ENCODE data around the gene COQ6.

Gene COQ6

GRCh38 chr14:73958591-73958990 lies 8.5 kb downstream of the COQ6 start:
- Histone ChIP-seq H3K9ac (ENCODE audit: low read depth, low read length, poor library complexity) (no peak overlapping the region), H2AK5ac (ENCODE audit: low read depth, low read length) (no peak overlapping the region), H2BK15ac (ENCODE audit: low read length) (no peak overlapping the region), H4K91ac (ENCODE audit: low read depth, low read length, poor library complexity) (no peak overlapping the region), H3K36me3 (replicated peaks in 1 of 2; ENCODE audit: control insufficient read depth in 2 of 2, insufficient read depth in 2 of 2, low read length in 2 of 2) (peaks cover 25 to 88% of the 10 kb centered on the region in 2 donors), H3K23ac (ENCODE audit: low read depth, low read length, poor library complexity) (no peak overlapping the region), H2BK120ac (ENCODE audit: low read depth, low read length) (no peak overlapping the region), H3K18ac (ENCODE audit: low read length) (no peak overlapping the region), H3K79me1 (ENCODE audit: low read depth, low read length) (no peaks in the 10 kb centered on the region), H2BK12ac (ENCODE audit: low read length) (no peak overlapping the region), H3K9me3 (replicated peaks in 1 of 2; ENCODE audit: control insufficient read depth in 2 of 2, insufficient read depth in 1 of 2, low read depth in 1 of 2, low read length in 2 of 2) (no peaks in the 10 kb centered on the region), H3K4me1 (ENCODE audit: control insufficient read depth in 2 of 2, insufficient read depth in 1 of 2, low read depth in 1 of 2, low read length in 2 of 2) (no peaks in the 10 kb centered on the region), H3K27ac (replicated peaks; ENCODE audit: low read length) (no peak overlapping the region), H3K14ac (ENCODE audit: low read length) (no peak overlapping the region), H2AFZ (ENCODE audit: low read length) (no peak overlapping the region), H3K4ac (ENCODE audit: low read length) (no peak overlapping the region), H2BK5ac (ENCODE audit: low read length) (no peak overlapping the region), H3K27me3 (ENCODE audit: control insufficient read depth in 3 of 3, insufficient read depth in 3 of 3, low read depth in 1 of 3, low read length in 3 of 3) (no peaks in the 10 kb centered on the region), H3K4me2 (ENCODE audit: insufficient read depth, low read length, poor library complexity, severe bottlenecking) (no peak overlapping the region), H4K8ac (ENCODE audit: low read depth, low read length) (no peak overlapping the region), H3K4me3 (ENCODE audit: low read length in 2 of 2) (no peak overlapping the region)
- DNase-seq (ENCODE audit: low spot score) = no peak

DNA sequence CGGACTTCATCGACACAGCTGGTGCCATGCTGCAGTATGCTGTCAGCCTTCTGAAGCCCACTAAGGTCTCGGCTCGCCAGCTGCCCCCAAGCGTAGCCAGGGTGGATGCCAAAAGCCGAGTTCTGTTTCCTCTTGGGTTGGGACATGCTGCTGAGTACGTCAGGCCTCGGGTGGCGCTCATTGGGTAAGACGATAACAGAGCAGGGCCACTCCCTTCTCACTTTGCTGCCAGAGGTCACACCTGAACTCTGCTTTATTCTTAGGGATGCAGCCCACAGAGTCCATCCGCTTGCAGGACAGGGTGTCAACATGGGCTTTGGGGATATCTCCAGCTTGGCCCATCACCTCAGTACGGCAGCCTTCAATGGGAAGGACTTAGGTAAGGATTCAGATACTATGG lies 11.1 kb downstream of the COQ6 start:
- Histone ChIP-seq H3K4me1 (ENCODE audit: control insufficient read depth in 2 of 2, insufficient read depth in 1 of 2, low read depth in 1 of 2, low read length in 2 of 2) (no peaks in the 10 kb centered on the region), H2BK120ac (ENCODE audit: low read depth, low read length) (no peak overlapping the region), H2AFZ (ENCODE audit: low read length) (no peak overlapping the region), H3K18ac (ENCODE audit: low read length) (no peak overlapping the region), H3K27ac (replicated peaks; ENCODE audit: low read length) (no peak overlapping the region), H3K9ac (ENCODE audit: low read depth, low read length, poor library complexity) (no peak overlapping the region), H3K9me3 (replicated peaks in 1 of 2; ENCODE audit: control insufficient read depth in 2 of 2, insufficient read depth in 1 of 2, low read depth in 1 of 2, low read length in 2 of 2) (no peaks in the 10 kb centered on the region), H2BK12ac (ENCODE audit: low read length) (no peak overlapping the region), H2BK5ac (ENCODE audit: low read length) (no peak overlapping the region), H4K91ac (ENCODE audit: low read depth, low read length, poor library complexity) (no peak overlapping the region), H3K79me1 (ENCODE audit: low read depth, low read length) (no peaks in the 10 kb centered on the region), H3K27me3 (ENCODE audit: control insufficient read depth in 3 of 3, insufficient read depth in 3 of 3, low read depth in 1 of 3, low read length in 3 of 3) (no peaks in the 10 kb centered on the region), H3K4ac (ENCODE audit: low read length) (no peak overlapping the region), H2AK5ac (ENCODE audit: low read depth, low read length) (no peak overlapping the region), H4K8ac (ENCODE audit: low read depth, low read length) (no peak overlapping the region), H3K36me3 (replicated peaks in 1 of 2; ENCODE audit: control insufficient read depth in 2 of 2, insufficient read depth in 2 of 2, low read length in 2 of 2) (peaks cover 25 to 90% of the 10 kb centered on the region in 2 donors), H3K4me2 (ENCODE audit: insufficient read depth, low read length, poor library complexity, severe bottlenecking) (no peak overlapping the region), H3K23ac (ENCODE audit: low read depth, low read length, poor library complexity) (no peak overlapping the region), H3K4me3 (ENCODE audit: low read length in 2 of 2) (peak overlapping the region in 1 of 2 donors; percentile 24), H2BK15ac (ENCODE audit: low read length) (peak overlapping the region; percentile 23), H3K14ac (ENCODE audit: low read length) (no peak overlapping the region)
- WGBS, 2 donors (ENCODE audit: extremely low coverage in 2 of 2, insufficient read length in 2 of 2, insufficient replicate concordance in 1 of 2) = no CpG with 5 or more reads among the region's 12 CpGs
- no peak for DNase-seq (ENCODE audit: low spot score)

DNA sequence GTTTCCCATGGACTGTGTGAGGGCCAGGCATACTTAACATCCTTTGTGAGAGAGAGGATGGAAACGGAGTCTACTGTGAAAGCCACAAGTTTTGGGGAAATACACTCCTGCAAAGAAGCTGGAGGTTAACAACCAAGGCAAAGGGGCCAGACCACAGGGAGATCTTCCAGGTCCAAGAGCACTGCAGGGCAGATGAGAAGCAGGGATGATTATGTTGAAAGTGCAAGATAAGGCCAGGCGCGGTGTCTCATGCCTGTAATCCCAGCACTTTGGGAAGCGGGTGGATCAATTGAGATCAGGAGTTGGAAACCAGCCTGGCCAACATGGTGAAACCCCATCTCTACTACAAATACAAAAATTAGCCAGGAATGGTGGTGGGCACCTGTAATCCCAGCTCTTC lies 15.1 kb downstream of the COQ6 start:
- Histone ChIP-seq H2BK120ac (ENCODE audit: low read depth, low read length) (no peak overlapping the region), H3K4me2 (ENCODE audit: insufficient read depth, low read length, poor library complexity, severe bottlenecking) (no peak overlapping the region), H3K79me1 (ENCODE audit: low read depth, low read length) (no peaks in the 10 kb centered on the region), H3K18ac (ENCODE audit: low read length) (no peak overlapping the region), H4K8ac (ENCODE audit: low read depth, low read length) (no peak overlapping the region), H2AK5ac (ENCODE audit: low read depth, low read length) (no peak overlapping the region), H3K4me3 (ENCODE audit: low read length in 2 of 2) (no peak overlapping the region), H3K36me3 (replicated peaks in 1 of 2; ENCODE audit: control insufficient read depth in 2 of 2, insufficient read depth in 2 of 2, low read length in 2 of 2) (peaks cover 23 to 76% of the 10 kb centered on the region in 2 donors), H3K4ac (ENCODE audit: low read length) (no peak overlapping the region), H3K9me3 (replicated peaks in 1 of 2; ENCODE audit: control insufficient read depth in 2 of 2, insufficient read depth in 1 of 2, low read depth in 1 of 2, low read length in 2 of 2) (peaks cover 0 to 2% of the 10 kb centered on the region in 2 donors), H3K27me3 (ENCODE audit: control insufficient read depth in 3 of 3, insufficient read depth in 3 of 3, low read depth in 1 of 3, low read length in 3 of 3) (no peaks in the 10 kb centered on the region), H2BK5ac (ENCODE audit: low read length) (no peak overlapping the region), H3K27ac (replicated peaks; ENCODE audit: low read length) (no peak overlapping the region), H2AFZ (ENCODE audit: low read length) (no peak overlapping the region), H3K4me1 (ENCODE audit: control insufficient read depth in 2 of 2, insufficient read depth in 1 of 2, low read depth in 1 of 2, low read length in 2 of 2) (no peaks in the 10 kb centered on the region), H2BK15ac (ENCODE audit: low read length) (no peak overlapping the region), H3K23ac (ENCODE audit: low read depth, low read length, poor library complexity) (no peak overlapping the region), H3K14ac (ENCODE audit: low read length) (no peak overlapping the region), H2BK12ac (ENCODE audit: low read length) (no peak overlapping the region), H3K9ac (ENCODE audit: low read depth, low read length, poor library complexity) (no peak overlapping the region), H4K91ac (ENCODE audit: low read depth, low read length, poor library complexity) (no peak overlapping the region)
- no peak for DNase-seq (ENCODE audit: low spot score)
- whole genome bisulfite sequencing, 2 donors (ENCODE audit: extremely low coverage in 2 of 2, insufficient read length in 2 of 2, insufficient replicate concordance in 1 of 2) = no CpG with 5 or more reads among the region's 4 CpGs

DNA sequence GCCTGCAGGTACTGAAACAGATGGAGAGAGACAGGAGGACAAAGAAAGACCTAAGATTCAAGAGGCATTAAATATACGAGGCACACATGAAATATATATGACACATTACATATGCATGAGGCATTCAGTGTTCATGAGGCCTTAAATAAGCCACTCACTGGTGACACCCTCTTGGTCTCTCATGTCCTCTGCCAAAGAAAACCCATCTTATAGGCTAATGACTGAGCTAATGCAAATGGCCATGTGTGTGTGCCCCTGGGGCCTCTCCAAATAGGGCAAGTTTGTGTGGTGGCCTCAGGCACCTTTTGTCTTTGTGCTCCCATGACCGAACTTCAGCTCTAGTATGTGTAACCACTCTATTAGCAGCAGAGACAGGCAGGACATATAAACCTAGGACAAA lies 18.8 kb downstream of the COQ6 start:
- Histone ChIP-seq H3K18ac (ENCODE audit: low read length) (no peak overlapping the region), H2AFZ (ENCODE audit: low read length) (no peak overlapping the region), H3K27ac (replicated peaks; ENCODE audit: low read length) (no peak overlapping the region), H3K4me1 (ENCODE audit: control insufficient read depth in 2 of 2, insufficient read depth in 1 of 2, low read depth in 1 of 2, low read length in 2 of 2) (no peaks in the 10 kb centered on the region), H3K79me1 (ENCODE audit: low read depth, low read length) (no peaks in the 10 kb centered on the region), H3K9me3 (replicated peaks in 1 of 2; ENCODE audit: control insufficient read depth in 2 of 2, insufficient read depth in 1 of 2, low read depth in 1 of 2, low read length in 2 of 2) (peaks cover 0 to 2% of the 10 kb centered on the region in 2 donors), H3K9ac (ENCODE audit: low read depth, low read length, poor library complexity) (no peak overlapping the region), H3K4ac (ENCODE audit: low read length) (no peak overlapping the region), H3K36me3 (replicated peaks in 1 of 2; ENCODE audit: control insufficient read depth in 2 of 2, insufficient read depth in 2 of 2, low read length in 2 of 2) (peaks cover 11 to 63% of the 10 kb centered on the region in 2 donors), H3K4me2 (ENCODE audit: insufficient read depth, low read length, poor library complexity, severe bottlenecking) (no peak overlapping the region), H3K23ac (ENCODE audit: low read depth, low read length, poor library complexity) (no peak overlapping the region), H2BK15ac (ENCODE audit: low read length) (no peak overlapping the region), H4K91ac (ENCODE audit: low read depth, low read length, poor library complexity) (no peak overlapping the region), H4K8ac (ENCODE audit: low read depth, low read length) (no peak overlapping the region), H3K27me3 (ENCODE audit: control insufficient read depth in 3 of 3, insufficient read depth in 3 of 3, low read depth in 1 of 3, low read length in 3 of 3) (no peaks in the 10 kb centered on the region), H3K4me3 (ENCODE audit: low read length in 2 of 2) (no peak overlapping the region), H2AK5ac (ENCODE audit: low read depth, low read length) (no peak overlapping the region), H2BK5ac (ENCODE audit: low read length) (no peak overlapping the region), H2BK12ac (ENCODE audit: low read length) (no peak overlapping the region), H3K14ac (ENCODE audit: low read length) (no peak overlapping the region), H2BK120ac (ENCODE audit: low read depth, low read length) (no peak overlapping the region)
- WGBS, 2 donors (ENCODE audit: extremely low coverage in 2 of 2, insufficient read length in 2 of 2, insufficient replicate concordance in 1 of 2) = no CpG with 5 or more reads among the region's 2 CpGs
- DNase-seq (ENCODE audit: low spot score) = no peak

Data from neuronal stem cell (in vitro differentiated cells).